22Rv1 (cell line): ENCODE measurements around the gene MAP2.
A peak's percentile ranks its signal among the peaks of the same experiment; 100 is the strongest.

Experiments
- H3K27ac ChIP-seq: fragments of 450-650 bp; 2 replicates; pipeline ENCODE4 v1.5.1; 2017
- CTCF ChIP-seq: fragments of 450-650 bp; IDR thresholded peaks from 2 replicates; pipeline ENCODE4 v1.5.1; 2017; ENCODE audit warnings: mild to moderate bottlenecking
- ZFX ChIP-seq: fragments of 450-650 bp; IDR thresholded peaks from 2 replicates; pipeline ENCODE4 v1.6.1; 2017; ENCODE audit warnings: antibody characterized with exemption, borderline replicate concordance

The MAP2 gene

GRCh38 chr2:209609531-209609930 is 185.7 kb downstream of the MAP2 start:
- no peak for TF ChIP-seq ZFX
- TF ChIP-seq CTCF: no peak
- H3K27ac ChIP-seq: no peak overlapping the region

- no peak overlapping the region for H3K27ac ChIP-seq
- TF ChIP-seq ZFX (no peak), CTCF (no peak)
Measured at GRCh38 chr2:209610631-209611030, 186.8 kb downstream of the MAP2 start.

GRCh38 chr2:209613649-209614305 is 189.9 kb downstream of the MAP2 start:
- no peak overlapping the region for H3K27ac ChIP-seq
- TF ChIP-seq ZFX (no peak), CTCF (no peak)

GRCh38 chr2:209614690-209615369 is 191.0 kb downstream of the MAP2 start:
- H3K27ac ChIP-seq: no peak overlapping the region
- TF ChIP-seq CTCF: no peak
- TF ChIP-seq ZFX: no peak

GRCh38 chr2:209619782-209620181 is 195.9 kb downstream of the MAP2 start:
- no peak for TF ChIP-seq ZFX
- no peak for TF ChIP-seq CTCF
- H3K27ac ChIP-seq: no peak overlapping the region

GRCh38 chr2:209624192-209624938 is 200.5 kb downstream of the MAP2 start:
- TF ChIP-seq CTCF (no peak), ZFX (no peak)
- peak overlapping the region; percentile 48 for H3K27ac ChIP-seq

GRCh38 chr2:209629597-209629996 is 205.8 kb downstream of the MAP2 start:
- TF ChIP-seq ZFX (no peak), CTCF (no peak)
- H3K27ac ChIP-seq: no peak overlapping the region
